ENCODE data around the gene SPATA4.
A peak's percentile ranks its signal among the peaks of the same experiment; 100 is the strongest.

SPATA4 gene

DNA sequence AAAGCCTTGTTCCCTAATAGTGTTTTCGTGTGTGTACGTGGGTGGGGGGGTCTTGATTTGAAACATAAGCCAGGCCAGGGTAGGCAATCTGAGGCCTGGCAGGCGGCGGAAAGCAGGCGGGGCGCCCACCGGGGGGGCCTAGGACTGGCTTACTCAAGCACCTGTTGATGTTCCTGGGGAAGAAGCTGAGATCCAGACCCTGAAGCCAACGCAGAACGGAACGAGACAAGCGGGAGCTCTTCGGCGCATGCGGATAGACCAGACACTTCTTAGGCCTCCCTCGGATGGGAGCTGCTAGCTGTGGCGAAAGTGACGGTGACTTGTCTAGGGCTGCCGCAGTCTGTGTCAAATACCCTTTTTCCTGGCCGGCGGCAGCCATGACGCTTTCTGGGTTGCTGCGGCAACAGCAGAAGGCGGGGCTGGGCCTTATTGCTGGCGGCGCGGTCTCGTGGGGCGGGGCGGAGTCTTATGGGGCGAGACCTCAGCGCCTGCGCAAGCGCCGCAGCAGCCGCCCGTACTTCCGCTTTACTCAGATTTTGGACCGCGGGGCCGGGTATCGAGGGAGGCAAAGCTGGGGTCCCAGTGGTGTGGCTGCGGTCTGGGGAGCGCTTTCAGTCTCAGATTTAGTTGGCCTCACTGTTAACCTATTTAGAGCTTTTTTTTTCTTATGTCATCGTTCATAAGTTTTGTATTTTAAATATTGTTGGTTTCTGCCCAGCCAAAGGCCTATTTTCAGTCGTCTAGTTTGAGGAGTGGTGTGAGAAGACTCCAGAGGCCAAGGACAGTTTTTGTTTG lies at the start of gene SPATA4:
Gene SPATA4 (minus strand): TSS at position 402 of the 795 bp plus-strand sequence. CDS start 23 bp downstream, at position 379.
- H3K27me3 ChIP-seq (ENCODE audit: low read depth, low read length): peaks cover 11% of the 10 kb centered on the region; the same call in 1 of the 2 replicates
- peak within 1 kb of the TSS; percentile 74 for H3K4me3 ChIP-seq (ENCODE audit: low read length)
- no peaks in the 10 kb centered on the region for H3K9me3 ChIP-seq (ENCODE audit: insufficient read depth, low read length)
- H4K20me1 ChIP-seq (ENCODE audit: insufficient read depth, low read length): no peaks in the 10 kb centered on the region
- peak within 1 kb of the TSS; percentile 62 for H3K9ac ChIP-seq (ENCODE audit: low read length)
- no peaks in the 10 kb centered on the region for H3K36me3 ChIP-seq (replicated peaks; ENCODE audit: low read depth, low read length)
- H2AFZ ChIP-seq (ENCODE audit: low read depth, low read length): peak within 1 kb of the TSS; percentile 53
- no peak for TF ChIP-seq EZH2phosphoT487 (IDR thresholded peaks at IDR 0.05; ENCODE audit: low read depth)
- TF ChIP-seq, protein P1, sequence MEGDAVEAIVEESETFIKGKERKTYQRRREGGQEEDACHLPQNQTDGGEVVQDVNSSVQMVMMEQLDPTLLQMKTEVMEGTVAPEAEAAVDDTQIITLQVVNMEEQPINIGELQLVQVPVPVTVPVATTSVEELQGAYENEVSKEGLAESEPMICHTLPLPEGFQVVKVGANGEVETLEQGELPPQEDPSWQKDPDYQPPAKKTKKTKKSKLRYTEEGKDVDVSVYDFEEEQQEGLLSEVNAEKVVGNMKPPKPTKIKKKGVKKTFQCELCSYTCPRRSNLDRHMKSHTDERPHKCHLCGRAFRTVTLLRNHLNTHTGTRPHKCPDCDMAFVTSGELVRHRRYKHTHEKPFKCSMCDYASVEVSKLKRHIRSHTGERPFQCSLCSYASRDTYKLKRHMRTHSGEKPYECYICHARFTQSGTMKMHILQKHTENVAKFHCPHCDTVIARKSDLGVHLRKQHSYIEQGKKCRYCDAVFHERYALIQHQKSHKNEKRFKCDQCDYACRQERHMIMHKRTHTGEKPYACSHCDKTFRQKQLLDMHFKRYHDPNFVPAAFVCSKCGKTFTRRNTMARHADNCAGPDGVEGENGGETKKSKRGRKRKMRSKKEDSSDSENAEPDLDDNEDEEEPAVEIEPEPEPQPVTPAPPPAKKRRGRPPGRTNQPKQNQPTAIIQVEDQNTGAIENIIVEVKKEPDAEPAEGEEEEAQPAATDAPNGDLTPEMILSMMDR (IDR thresholded peaks at IDR 0.05; ENCODE audit: low read depth, low read length): no peak
- H3K4me2 ChIP-seq (ENCODE audit: low read length): peak within 1 kb of the TSS; percentile 72
- peaks cover 24% of the 10 kb centered on the region for H3K4me1 ChIP-seq (ENCODE audit: low read length)
- no peaks in the 10 kb centered on the region for H3K79me2 ChIP-seq (ENCODE audit: low read length)
- peak within 1 kb of the TSS; percentile 57 for H3K27ac ChIP-seq (ENCODE audit: low read length)

DNA sequence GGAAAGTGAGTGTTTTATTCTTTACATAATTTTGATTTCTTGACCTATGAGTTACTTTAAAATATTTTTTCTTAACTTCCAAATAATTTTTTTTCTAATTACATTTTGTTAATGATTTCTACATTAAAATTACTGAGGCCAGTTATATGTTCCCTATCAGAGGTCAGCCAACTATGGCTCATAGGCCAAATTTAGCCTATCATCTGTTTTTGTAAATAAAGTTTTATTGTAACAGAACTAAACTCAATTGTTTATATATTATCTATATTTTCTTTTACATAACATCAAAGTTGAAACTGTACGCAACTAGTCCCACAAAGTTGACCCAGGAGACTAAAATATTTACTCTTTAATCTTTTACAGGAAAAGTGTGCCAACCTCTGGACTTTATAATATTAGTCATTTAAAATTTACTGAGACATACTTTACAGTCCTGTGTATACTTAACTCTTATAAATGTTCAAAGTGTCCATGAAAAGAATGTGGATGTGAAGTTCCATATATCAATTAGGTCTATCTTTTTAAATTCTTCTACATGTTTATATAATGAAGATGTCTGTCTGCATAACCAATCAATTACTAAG lies 47.5 kb upstream of the SPATA4 start:
- H3K79me2 ChIP-seq (ENCODE audit: low read length): no peaks in the 10 kb centered on the region
- no peaks in the 10 kb centered on the region for H3K36me3 ChIP-seq (replicated peaks; ENCODE audit: low read depth, low read length)
- no peaks in the 10 kb centered on the region for H3K27me3 ChIP-seq (ENCODE audit: low read depth, low read length)
- H3K9ac ChIP-seq (ENCODE audit: low read length): no peak overlapping the region
- no peak overlapping the region for H3K27ac ChIP-seq (ENCODE audit: low read length)
- no peak overlapping the region for H3K4me3 ChIP-seq (ENCODE audit: low read length)
- no peaks in the 10 kb centered on the region for H3K4me1 ChIP-seq (ENCODE audit: low read length)
- H3K9me3 ChIP-seq (ENCODE audit: insufficient read depth, low read length): no peaks in the 10 kb centered on the region
- no peak overlapping the region for H3K4me2 ChIP-seq (ENCODE audit: low read length)
- no peak for TF ChIP-seq EZH2phosphoT487 (IDR thresholded peaks at IDR 0.05; ENCODE audit: low read depth)
- TF ChIP-seq, protein P1 (IDR thresholded peaks at IDR 0.05; ENCODE audit: low read depth, low read length): no peak
- no peaks in the 10 kb centered on the region for H4K20me1 ChIP-seq (ENCODE audit: insufficient read depth, low read length)
- no peak overlapping the region for H2AFZ ChIP-seq (ENCODE audit: low read depth, low read length)

DNA sequence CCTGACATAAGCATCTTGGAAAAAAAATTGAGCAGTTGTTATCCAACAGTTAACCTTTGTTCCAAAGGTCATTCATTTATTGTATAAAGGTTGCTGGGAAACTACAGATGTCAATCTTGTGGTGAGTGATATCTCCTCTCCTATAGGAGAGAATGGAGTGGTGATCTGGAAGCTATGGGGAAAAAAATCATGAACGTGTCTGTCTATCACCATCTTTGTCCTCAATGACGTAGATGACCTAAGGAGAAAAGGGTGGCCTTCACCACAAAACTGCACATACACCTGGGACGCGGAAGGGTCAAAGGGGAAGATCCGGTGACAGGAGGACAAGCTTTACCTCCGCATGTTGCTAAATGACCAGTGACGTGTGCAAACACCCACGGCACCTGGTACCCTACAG lies 46.3 kb upstream of the SPATA4 start:
- no peak overlapping the region for H3K27ac ChIP-seq (ENCODE audit: low read length)
- no peaks in the 10 kb centered on the region for H3K27me3 ChIP-seq (ENCODE audit: low read depth, low read length)
- no peaks in the 10 kb centered on the region for H4K20me1 ChIP-seq (ENCODE audit: insufficient read depth, low read length)
- TF ChIP-seq, protein P1 (IDR thresholded peaks at IDR 0.05; ENCODE audit: low read depth, low read length): no peak
- TF ChIP-seq EZH2phosphoT487 (IDR thresholded peaks at IDR 0.05; ENCODE audit: low read depth): no peak
- H2AFZ ChIP-seq (ENCODE audit: low read depth, low read length): no peak overlapping the region
- H3K9ac ChIP-seq (ENCODE audit: low read length): no peak overlapping the region
- no peaks in the 10 kb centered on the region for H3K4me1 ChIP-seq (ENCODE audit: low read length)
- H3K4me2 ChIP-seq (ENCODE audit: low read length): no peak overlapping the region
- H3K36me3 ChIP-seq (replicated peaks; ENCODE audit: low read depth, low read length): no peaks in the 10 kb centered on the region
- H3K9me3 ChIP-seq (ENCODE audit: insufficient read depth, low read length): no peaks in the 10 kb centered on the region
- no peak overlapping the region for H3K4me3 ChIP-seq (ENCODE audit: low read length)
- H3K79me2 ChIP-seq (ENCODE audit: low read length): no peaks in the 10 kb centered on the region

DNA sequence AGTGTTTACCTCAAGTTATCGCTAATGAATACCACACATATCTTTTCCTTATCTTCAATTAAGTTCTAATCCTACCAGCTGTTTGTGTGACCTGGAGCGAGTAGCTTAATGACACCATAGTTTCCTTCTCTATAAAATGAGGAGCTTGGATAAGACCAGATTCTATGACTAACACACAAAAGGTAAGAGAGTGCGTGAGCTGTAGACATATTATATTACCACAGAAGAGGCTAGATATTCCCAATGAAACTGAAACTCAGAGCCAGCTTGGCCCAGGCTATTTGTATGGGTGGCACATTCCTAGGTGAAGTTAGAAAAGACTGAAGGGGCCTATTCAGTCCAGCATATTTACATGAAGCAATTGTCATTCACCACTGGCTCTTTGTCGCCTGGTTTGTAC lies 43.4 kb upstream of the SPATA4 start:
- Histone ChIP-seq H3K79me2 (ENCODE audit: low read length) (no peaks in the 10 kb centered on the region), H3K27me3 (ENCODE audit: low read depth, low read length) (no peaks in the 10 kb centered on the region), H4K20me1 (ENCODE audit: insufficient read depth, low read length) (no peaks in the 10 kb centered on the region), H3K27ac (ENCODE audit: low read length) (no peak overlapping the region), H2AFZ (ENCODE audit: low read depth, low read length) (no peak overlapping the region), H3K4me3 (ENCODE audit: low read length) (no peak overlapping the region), H3K9me3 (ENCODE audit: insufficient read depth, low read length) (no peaks in the 10 kb centered on the region), H3K36me3 (replicated peaks; ENCODE audit: low read depth, low read length) (no peaks in the 10 kb centered on the region), H3K9ac (ENCODE audit: low read length) (no peak overlapping the region), H3K4me2 (ENCODE audit: low read length) (no peak overlapping the region), H3K4me1 (ENCODE audit: low read length) (no peaks in the 10 kb centered on the region)
- no peak for TF ChIP-seq EZH2phosphoT487 (IDR thresholded peaks at IDR 0.05; ENCODE audit: low read depth)
- TF ChIP-seq, protein P1 (IDR thresholded peaks at IDR 0.05; ENCODE audit: low read depth, low read length): no peak
